Measurements from ENCODE around the gene STK26.
"Not testable (repeated sequence)": the region's sequence is repeated elsewhere in the genome, so short reads cannot be mapped to it uniquely, and the experiment has no call there.

Gene STK26

DNA sequence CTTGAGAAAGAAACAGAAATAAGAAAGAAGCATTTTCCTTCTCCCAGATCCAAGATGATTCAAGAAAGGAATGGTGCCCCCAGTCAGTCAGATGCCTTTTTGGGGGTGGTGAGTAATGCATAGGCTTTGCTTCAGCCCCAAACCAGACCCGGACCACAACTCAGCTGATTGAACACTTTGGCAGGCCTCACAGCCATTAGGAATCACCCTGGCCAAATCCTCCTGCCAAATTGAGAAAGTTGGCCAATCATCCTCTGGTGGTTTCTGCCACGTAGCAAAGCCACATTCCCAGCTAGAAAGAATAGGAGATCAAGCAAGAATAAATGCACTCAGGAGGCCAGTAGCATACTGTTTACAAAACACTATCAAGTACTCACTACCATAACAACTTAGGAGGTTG is 71.1 kb downstream of the STK26 start:
- DNase-seq (ENCODE audit: low read depth): no peak

- not testable (repeated sequence) for DNase-seq (ENCODE audit: low read depth)
Measured at GRCh38 chrX:132098704-132099103, 75.6 kb downstream of the STK26 start.

GRCh38 chrX:132101206-132101605 is 78.1 kb downstream of the STK26 start:
- DNase-seq (ENCODE audit: low read depth): no peak

DNA sequence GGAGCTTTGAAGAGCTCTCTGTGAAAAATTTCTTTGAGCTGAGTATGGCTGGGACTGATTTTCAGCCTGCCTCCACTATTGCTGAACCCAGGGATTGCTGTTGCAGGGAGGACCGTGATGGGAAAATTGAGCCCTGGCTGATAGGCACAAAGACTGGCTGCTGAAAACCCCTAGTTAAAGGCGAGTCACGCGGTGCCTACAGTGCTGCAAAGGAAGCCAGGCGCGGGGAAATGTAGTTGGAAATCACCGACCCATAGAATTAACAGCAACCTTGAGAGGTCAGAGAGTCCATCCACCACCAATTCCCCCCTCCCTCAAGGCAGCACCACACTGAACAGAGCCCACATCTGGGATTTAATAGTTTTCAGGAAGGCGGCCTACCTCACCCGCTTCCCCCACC is 78.7 kb downstream of the STK26 start:
- no peak for DNase-seq (ENCODE audit: low read depth)

DNA sequence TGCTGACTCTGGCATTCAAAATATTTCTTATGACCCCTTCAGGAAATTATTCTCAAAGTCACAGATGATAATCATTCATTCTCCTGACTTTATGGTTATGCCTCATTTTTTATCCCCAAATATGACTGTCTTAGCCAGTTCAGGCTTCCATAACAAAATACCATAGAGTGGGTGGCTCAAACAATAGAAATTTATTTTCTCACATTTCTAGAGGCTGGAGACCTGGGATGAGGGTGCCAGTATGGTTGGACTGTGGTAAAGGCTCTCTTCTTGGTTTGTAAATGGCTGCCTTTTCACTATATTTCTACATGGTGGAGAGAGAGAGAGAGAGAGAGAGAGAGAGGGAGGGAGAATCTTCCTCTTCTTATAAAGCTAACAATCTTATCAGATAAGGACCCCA is 84.2 kb downstream of the STK26 start:
- no peak for DNase-seq (ENCODE audit: low read depth)

GRCh38 chrX:132114607-132115006 is 91.5 kb downstream of the STK26 start:
- DNase-seq (ENCODE audit: low read depth): no peak

DNA sequence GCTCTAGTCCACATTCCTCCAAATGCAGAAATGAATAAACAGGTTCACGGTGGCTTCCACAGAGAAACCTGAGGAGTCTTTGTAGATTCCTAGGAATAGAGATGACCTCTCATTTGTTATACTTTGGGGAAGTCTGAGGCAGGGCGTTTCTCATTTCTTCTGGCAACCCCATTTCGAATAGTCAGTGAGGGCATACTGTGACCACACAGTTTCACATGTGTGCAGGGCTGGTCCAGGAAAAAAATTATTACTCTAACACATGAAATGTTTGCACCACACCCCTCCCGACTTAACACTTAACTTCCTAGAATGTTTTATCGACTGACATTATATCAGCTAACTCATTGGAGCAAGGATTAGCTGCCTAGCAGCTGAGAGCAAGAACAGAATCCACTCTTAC is 92.7 kb downstream of the STK26 start:
- no peak for DNase-seq (ENCODE audit: low read depth)

DNA sequence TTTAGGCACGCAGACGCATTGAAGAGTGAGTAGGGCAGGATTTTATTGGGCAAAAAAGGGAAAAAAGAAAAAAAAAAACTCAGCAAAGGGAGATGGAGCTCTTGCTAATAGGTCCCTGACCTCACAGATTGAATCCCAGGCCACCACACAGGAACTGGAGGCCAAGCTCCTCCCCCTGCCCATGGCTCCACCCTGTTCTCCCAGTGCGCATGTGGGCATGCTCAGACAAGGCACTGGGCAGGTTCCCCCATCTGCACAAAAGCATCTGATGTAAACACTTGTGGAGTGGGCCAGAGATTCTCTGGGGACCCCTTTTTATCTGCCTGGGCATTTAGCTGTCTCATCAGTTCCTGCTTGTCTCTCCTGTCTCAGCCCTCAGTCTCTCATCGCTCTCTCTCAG is 95.3 kb downstream of the STK26 start:
- DNase-seq (ENCODE audit: low read depth): no peak

DNA sequence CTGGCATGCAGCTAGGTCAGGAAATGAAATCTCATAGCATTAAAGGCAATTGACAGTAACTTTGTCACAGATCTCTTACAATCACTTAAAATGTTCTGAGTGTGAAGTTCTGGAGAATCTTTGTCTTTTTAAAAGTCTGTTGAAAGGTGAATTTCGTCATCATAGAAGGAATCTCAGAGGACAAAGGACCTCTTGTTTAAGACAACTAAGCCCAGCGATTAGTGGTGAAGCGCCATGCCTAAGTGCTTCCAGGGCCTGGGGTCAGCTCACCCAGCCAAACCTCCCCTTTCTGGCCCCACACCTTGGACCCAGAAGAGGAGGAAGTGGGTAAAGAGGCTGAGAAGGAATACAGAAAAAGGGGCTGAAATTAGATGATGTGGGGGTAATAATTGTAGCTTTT is 96.2 kb downstream of the STK26 start:
- no peak for DNase-seq (ENCODE audit: low read depth)

DNA sequence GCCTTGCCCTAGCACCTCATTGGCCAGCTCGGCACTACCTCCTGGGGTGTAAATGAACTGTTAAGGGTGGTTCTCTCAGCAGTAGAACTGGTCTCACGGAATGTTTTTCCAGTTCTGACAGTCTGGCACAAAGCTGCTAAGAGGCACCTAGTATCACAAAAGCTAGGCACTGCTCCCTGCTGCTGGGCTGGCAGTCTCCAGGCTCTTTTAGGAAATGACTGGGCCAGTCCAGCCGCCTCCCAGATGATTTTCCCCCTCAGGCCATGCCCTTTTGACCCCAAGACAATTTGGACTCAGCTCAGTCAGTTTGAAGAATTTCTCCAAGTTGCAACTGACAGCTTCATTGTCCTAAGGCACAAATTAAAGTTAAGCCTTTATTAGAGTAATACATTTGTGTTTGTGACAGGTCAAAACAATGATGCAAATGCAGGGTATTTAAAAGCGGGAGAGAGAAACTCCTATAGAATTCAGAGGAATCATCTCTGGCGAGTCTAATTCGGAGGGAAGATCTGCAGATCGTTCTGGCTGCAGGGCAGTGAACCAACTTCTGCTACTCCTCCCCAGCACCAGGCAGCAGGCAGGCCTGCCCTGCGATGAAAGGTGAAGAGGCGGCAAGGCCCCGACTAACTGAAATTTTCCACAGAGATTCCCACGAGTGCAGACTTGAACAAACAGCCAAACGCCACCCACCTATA is 96.9 kb downstream of the STK26 start:
- DNase-seq (ENCODE audit: low read depth): no peak

DNA sequence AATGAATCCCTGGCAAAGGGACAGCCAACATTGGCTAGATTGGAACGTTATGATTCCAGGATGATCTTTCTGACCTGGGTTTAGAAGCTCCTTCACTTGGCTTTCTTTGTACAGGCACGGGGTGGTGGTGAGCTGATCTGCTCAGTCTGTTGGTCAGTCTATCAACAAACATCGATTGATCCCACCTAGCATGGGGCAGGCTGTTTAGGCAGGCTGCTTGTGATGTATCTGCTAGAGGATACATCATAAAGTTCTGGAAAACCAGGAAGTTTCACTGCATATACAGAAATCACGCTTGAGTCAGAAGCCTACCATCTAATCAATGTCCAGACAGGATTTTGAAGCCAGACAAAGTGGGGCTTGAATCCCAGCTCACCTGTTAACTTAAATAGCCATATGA is 97.8 kb downstream of the STK26 start:
- DNase-seq (ENCODE audit: low read depth): no peak

All from stimulated activated CD8-positive, alpha-beta memory T cell treated with anti-CD3 and anti-CD28 coated beads, Interleukin-15, amount 100 ng/mL, for 1 hour (primary cell).